ENCODE measurements around the gene POU4F3.

DNA sequence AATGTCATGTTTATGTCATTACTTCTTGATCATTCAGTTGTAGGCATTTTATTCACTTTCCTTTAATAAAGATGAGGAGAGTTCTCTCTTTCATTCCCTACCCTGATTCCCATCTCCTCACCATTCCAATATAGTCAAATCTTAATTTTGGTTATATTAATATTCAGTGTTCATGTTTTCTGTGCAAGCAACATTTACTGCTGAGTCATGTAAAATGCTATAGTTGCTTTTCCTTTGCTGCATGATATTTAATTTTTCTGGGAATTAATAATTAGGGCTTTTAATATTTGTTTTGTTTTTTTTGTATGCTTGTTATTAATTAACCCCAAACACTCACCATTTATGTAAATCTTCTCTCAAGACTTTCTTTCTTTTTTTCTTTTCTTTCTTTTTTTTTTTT is 18.5 kb downstream of the POU4F3 start:
- TF ChIP-seq, protein P1, sequence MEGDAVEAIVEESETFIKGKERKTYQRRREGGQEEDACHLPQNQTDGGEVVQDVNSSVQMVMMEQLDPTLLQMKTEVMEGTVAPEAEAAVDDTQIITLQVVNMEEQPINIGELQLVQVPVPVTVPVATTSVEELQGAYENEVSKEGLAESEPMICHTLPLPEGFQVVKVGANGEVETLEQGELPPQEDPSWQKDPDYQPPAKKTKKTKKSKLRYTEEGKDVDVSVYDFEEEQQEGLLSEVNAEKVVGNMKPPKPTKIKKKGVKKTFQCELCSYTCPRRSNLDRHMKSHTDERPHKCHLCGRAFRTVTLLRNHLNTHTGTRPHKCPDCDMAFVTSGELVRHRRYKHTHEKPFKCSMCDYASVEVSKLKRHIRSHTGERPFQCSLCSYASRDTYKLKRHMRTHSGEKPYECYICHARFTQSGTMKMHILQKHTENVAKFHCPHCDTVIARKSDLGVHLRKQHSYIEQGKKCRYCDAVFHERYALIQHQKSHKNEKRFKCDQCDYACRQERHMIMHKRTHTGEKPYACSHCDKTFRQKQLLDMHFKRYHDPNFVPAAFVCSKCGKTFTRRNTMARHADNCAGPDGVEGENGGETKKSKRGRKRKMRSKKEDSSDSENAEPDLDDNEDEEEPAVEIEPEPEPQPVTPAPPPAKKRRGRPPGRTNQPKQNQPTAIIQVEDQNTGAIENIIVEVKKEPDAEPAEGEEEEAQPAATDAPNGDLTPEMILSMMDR (IDR thresholded peaks at IDR 0.05), result no peak
- TF ChIP-seq POLR2A (IDR thresholded peaks at IDR 0.05) (no peak), POLR2AphosphoS5 (IDR thresholded peaks at IDR 0.05) (no peak)
